ENCODE measurements around the gene HSPBAP1. TPM values are rescaled to one million over a fixed set of nuclear protein-coding genes. Genes with fewer than 3 reads are reported as not detected.

Gene HSPBAP1
- total RNA-seq (ENCODE audit: low replicate concordance), result 5.8 and 9.1 TPM in 2 replicates
- long read RNA-seq, transcript HSPBAP1-201 (8 exons, 1,953 nt), result major isoform, 30 of 34 reads
- long read RNA-seq, partial matches to known transcripts, result 0 of 34 reads
- long read RNA-seq, other reads (novel, unspliced or antisense), result 3 of 34 reads

- TF ChIP-seq, protein P1, sequence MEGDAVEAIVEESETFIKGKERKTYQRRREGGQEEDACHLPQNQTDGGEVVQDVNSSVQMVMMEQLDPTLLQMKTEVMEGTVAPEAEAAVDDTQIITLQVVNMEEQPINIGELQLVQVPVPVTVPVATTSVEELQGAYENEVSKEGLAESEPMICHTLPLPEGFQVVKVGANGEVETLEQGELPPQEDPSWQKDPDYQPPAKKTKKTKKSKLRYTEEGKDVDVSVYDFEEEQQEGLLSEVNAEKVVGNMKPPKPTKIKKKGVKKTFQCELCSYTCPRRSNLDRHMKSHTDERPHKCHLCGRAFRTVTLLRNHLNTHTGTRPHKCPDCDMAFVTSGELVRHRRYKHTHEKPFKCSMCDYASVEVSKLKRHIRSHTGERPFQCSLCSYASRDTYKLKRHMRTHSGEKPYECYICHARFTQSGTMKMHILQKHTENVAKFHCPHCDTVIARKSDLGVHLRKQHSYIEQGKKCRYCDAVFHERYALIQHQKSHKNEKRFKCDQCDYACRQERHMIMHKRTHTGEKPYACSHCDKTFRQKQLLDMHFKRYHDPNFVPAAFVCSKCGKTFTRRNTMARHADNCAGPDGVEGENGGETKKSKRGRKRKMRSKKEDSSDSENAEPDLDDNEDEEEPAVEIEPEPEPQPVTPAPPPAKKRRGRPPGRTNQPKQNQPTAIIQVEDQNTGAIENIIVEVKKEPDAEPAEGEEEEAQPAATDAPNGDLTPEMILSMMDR (conservative IDR thresholded peaks at IDR 0.05), result no peak
- Mint-ChIP-seq H3K4me1 (ENCODE audit: unreplicated experiment) (peaks cover 29% of the 10 kb centered on the region), H3K36me3 (peaks cover 12% of the 10 kb centered on the region), H3K27me3 (no peaks in the 10 kb centered on the region), H3K4me3 (no peak within 1 kb of the TSS), H3K9me3 (no peaks in the 10 kb centered on the region), H3K27ac (peak within 1 kb of the TSS; percentile 97)
- peak; percentile 92 for DNase-seq (ENCODE audit: extremely low spot score, unreplicated experiment)
Observed at GRCh38 chr3:122793568-122794416, at the start of gene HSPBAP1. Gene HSPBAP1 (minus strand): TSS chr3:122793831. CDS start chr3:122793680, 151 bp downstream.

DNA sequence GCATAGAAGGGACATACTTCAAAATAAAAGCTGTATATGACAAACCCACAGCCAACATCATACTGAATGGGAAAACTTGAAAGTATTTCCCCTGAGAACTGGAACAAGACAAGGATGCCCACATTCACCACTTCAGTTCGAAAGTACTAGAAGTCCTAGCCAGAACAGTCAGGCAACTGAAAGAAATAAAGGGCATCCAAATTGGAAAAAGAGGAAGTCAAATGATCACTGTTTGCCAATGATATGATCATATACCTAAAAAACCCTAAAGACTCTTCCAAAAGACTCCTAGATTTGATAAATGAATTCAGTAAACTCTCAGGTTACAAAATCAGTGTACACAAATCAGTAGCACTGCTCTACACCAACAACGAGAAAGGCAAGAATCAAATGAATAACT, 42.0 kb upstream of the HSPBAP1 start:
- H3K9me3 Mint-ChIP-seq, result no peaks in the 10 kb centered on the region
- DNase-seq (ENCODE audit: extremely low spot score, unreplicated experiment), result no peak
- TF ChIP-seq, protein P1 (conservative IDR thresholded peaks at IDR 0.05), result no peak
- no peaks in the 10 kb centered on the region for H3K4me1 Mint-ChIP-seq (ENCODE audit: unreplicated experiment)
- H3K4me3 Mint-ChIP-seq, result no peak overlapping the region
- peaks cover 41% of the 10 kb centered on the region for H3K36me3 Mint-ChIP-seq
- no peaks in the 10 kb centered on the region for H3K27me3 Mint-ChIP-seq
- H3K27ac Mint-ChIP-seq, result no peak overlapping the region

- TF ChIP-seq, protein P1 (conservative IDR thresholded peaks at IDR 0.05), result no peak
- H3K4me3 Mint-ChIP-seq, result no peak overlapping the region
- DNase-seq (ENCODE audit: extremely low spot score, unreplicated experiment), result no peak
- H3K4me1 Mint-ChIP-seq (ENCODE audit: unreplicated experiment), result peaks cover 9% of the 10 kb centered on the region
- H3K27me3 Mint-ChIP-seq, result no peaks in the 10 kb centered on the region
- no peaks in the 10 kb centered on the region for H3K9me3 Mint-ChIP-seq
- H3K27ac Mint-ChIP-seq, result no peak overlapping the region
- peaks cover 38% of the 10 kb centered on the region for H3K36me3 Mint-ChIP-seq
Observed at GRCh38 chr3:122828281-122828680, 34.6 kb upstream of the HSPBAP1 start.

- H3K27me3 Mint-ChIP-seq, result no peaks in the 10 kb centered on the region
- DNase-seq (ENCODE audit: extremely low spot score, unreplicated experiment), result no peak
- H3K9me3 Mint-ChIP-seq, result no peaks in the 10 kb centered on the region
- H3K27ac Mint-ChIP-seq, result peak overlapping the region; percentile 61
- H3K4me1 Mint-ChIP-seq (ENCODE audit: unreplicated experiment), result peaks cover 9% of the 10 kb centered on the region
- TF ChIP-seq, protein P1 (conservative IDR thresholded peaks at IDR 0.05), result no peak
- no peak overlapping the region for H3K4me3 Mint-ChIP-seq
- H3K36me3 Mint-ChIP-seq, result peaks cover 34% of the 10 kb centered on the region
Observed at GRCh38 chr3:122826278-122826677, 32.6 kb upstream of the HSPBAP1 start.

- TF ChIP-seq, protein P1 (conservative IDR thresholded peaks at IDR 0.05), result no peak
- Mint-ChIP-seq H3K27me3 (no peaks in the 10 kb centered on the region), H3K36me3 (peaks cover 29% of the 10 kb centered on the region), H3K27ac (no peak overlapping the region), H3K4me3 (no peak overlapping the region), H3K4me1 (ENCODE audit: unreplicated experiment) (peaks cover 9% of the 10 kb centered on the region), H3K9me3 (no peaks in the 10 kb centered on the region)
- no peak for DNase-seq (ENCODE audit: extremely low spot score, unreplicated experiment)
Observed at GRCh38 chr3:122825460-122825859, 31.8 kb upstream of the HSPBAP1 start.

All from type B pancreatic cell (in vitro differentiated cells).